NCI-H524 (cell line): Measurements from ENCODE around the gene RETREG1.

Source experiments
- DNase-seq, 2 experiments: peaks; one replicate each; lab custom pipeline; 2025; lab: John Stamatoyannopoulos, UW

Gene RETREG1

DNA sequence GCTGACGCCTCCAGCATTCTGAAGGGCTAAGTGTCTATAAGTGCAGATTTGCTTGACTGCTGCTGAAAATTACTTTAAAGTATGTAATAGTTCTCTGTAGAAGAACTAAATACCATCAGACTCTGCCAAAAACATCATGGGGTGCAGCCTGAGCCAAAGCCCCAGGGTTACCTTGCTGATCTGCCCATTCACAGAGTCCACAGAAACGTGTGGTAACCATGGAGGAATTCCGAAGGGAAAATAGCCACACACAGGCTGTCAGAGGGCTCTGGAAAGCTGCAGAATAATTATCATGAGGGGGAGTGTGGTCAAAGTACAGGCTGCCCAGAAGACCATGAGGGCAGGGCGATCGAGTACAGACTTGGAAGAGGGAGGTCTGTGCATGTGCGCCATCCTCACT lies 36.4 kb downstream of the RETREG1 start:
- DNase-seq: no peak

DNA sequence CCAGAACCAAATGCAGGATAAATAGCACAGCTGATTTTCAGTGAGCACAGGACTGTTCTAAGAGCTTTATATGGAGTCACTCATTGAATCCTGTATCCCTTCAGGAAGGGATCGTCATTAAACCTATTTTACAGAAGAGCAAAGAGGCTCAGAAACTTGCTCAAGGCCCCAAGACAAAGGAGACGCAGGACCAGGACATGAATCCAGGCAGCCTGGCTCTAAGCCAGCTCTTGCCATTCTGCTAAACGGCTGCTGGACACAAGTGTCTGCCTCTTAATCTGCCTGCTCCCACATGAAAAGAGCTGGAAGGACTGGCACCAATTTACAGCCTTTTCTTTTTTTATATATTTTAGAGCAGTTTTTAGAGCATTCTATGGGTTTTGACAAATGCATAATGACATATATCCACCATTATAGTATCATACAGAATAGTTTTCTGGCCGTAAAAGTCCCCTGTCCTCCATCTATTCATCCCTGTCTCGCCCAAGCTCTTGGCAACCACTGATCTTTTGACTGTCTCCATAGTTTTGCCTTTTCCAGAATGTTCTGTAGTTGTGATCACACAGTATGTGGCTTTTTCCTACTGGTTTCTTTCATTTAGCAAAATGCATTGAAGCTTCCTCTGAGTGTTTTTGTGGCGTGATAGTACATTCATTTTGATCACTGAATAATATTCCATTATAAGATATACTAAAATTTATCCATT lies 37.5 kb downstream of the RETREG1 start:
- DNase-seq: peak in 1 of 2 experiments; percentile 64

DNA sequence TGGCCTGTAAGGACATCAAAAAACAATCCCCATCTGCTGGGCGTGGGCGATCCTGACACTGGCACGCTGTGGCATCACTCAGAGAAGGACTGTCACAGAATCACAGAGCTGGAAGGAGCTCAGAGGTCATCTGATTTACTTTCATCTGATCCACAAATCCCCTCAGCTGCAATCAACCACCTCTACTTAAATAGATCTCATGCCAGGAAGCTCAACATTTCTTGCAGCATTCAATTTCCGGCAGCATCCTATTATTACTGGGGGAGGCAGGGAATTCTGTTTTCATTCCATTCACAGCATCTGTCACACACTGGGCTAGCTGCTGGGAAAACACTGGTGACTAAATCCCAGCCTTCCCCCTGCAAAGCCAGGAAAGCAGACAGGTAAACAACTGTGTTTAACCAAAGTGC lies 38.3 kb downstream of the RETREG1 start:
- peak in 1 of 2 experiments; percentile 62 for DNase-seq

DNA sequence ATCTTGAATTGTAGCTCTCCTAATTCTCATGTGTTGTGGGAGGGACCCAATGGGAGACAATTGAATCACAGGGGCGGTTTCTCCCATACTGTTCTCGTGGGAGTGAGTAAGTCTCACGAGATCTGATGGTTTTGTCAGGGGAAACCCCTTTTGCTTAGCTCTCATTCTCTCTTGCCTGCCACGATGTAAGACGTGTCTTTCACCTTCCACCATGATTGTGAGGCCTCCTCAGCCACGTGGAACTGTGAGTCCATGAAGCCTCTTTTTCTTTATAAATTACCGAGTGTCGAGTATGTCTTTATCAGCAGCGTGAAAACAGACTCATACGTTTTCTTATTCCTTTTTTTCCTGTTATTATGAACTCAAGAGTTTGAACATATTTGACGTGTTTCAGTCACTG lies 39.1 kb downstream of the RETREG1 start:
- DNase-seq: no peak

DNA sequence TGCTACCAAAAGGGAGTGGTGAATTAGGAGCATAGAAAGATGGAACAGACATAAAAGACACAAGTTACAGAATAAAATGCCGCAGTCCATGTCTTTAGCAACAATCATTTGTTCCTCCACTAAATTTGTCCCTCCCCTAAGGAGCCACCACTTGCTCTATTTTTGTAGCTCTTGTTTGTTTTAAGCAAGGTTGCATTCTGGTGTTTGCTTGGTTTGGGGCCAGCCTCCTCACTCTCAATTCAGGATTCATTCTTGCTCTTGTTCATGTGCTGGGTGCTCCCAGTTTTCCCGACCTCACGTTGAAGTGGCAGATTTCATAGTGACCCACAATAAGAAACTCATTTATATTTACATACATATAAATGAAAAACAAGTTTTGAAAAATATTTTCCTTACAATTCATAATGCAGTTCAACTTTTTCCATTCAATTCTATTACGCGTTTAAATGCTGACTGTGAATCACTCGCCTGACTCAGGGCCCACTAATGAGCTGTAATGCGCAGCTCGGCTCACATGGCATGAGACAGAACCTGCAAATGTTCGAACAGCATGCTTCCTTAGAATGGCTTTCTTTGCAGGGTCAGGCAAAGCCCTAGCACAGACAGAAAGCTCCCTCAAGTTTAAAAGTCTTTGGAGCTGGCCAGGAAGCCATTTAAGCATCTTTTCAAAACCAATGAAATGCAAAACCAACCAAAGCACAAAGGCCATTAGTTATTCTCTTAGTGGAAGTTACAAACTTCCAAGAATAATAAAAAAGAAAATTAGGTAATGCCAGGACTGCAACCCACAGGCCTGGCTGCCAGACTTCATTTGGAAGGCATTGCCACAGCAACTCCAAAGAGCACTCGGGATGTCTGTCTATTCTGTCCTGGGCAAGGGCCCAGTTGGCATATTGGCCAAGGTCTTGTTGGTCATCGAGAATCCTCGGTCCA lies 41.7 kb downstream of the RETREG1 start:
- DNase-seq: no peak

DNA sequence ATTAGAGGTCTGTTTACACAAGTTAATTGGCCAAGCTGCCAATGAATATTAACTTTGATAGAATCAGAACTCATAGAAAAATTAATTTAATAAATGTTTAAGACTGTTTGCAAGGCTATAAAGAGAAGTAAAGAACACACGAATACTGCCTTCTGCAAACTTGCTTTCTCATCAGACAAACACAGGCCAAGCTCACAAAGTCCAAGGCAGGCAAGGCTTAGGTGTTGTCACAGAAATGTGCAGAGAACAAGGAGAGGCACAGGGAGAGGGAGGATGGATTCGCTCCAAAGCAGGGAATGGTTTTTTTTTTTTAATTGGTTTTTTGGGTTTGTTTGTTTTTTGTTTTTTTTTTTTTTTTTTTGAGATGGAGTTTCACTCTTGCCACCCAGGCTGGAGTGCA lies 43.4 kb downstream of the RETREG1 start:
- DNase-seq: no peak

DNA sequence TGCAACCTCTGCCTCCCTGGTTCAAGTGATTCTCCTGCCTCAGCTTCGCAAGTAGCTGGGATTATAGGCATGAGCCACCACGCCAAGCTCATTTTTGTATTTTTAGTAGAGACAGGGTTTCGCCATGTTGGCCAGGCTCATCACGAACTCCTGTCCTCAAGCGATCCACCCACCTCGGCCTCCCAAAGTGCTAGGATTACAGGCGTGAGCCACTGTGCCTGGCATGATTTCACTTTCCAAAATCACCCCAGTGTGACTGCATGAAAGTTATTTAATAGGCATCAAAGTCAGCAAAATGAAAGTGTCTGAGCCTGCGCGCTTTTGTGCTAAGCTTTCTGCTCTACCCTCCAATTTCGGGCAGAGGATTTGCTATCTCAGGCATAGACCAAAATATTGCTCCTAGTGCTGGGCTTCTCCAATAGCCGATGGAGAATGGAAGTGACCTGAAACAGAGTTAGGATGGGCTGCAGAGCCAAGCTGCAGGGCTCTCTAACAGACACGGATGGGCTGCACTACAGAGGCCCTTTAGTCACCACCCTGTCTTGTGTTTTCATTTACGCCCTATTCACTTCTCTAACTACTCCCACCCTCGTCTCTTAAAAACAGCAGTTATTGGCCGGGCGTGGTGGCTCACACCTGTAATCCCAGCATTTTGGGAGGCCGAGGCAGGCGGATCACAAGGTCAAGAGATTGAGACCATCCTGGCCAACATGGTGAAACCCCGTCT lies 44.3 kb downstream of the RETREG1 start:
- DNase-seq: no peak

DNA sequence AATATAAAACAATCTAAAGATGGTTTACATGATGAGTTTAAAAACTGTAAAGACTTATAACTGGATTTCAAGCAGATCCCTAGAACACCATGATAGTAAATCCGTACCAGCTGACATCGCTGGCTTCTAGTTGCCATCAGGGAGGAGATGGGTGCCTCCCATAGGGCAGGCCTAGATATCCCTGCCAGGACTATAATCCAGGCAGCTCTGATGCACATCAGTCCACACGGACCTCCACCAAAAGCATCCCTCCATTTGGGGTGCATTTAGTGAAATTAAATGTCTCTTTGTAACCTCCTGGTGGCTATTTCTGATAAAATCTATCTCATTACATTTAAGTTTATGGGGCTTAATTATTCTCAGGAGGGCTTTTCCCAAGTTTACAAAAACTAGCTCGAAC lies 45.8 kb downstream of the RETREG1 start:
- DNase-seq: no peak

DNA sequence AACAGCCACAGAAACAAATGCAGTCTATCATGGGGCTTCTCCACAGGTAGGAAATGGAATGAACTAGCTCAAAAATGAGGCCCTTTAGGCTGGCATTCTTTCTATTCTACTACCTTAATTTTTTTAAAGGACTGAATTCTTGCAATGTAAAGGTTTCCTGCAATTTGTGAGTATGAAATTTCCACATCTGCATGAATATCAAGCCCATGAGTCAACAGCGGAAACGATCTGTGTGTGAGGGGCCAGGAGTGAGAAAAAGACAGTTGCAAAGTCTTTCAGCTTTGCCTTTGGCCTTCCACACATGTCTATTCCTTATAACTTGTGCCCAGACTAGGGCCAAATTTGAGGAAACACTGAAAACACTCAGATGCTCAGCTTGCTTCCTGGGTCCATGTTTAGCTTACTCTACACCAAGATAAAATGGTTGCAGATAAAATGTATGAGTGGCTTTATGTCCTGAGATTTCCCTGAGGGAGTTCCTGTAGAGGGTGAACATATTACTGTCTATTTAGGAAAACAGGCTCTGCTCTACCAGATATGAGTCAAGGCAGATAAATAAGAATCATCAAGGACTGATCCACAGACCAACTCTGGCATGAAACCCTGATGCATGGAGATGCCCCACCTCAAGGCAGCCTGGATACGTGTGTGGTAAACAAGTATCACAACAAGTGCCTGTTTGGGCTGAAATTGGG lies 46.5 kb downstream of the RETREG1 start:
- no peak for DNase-seq

DNA sequence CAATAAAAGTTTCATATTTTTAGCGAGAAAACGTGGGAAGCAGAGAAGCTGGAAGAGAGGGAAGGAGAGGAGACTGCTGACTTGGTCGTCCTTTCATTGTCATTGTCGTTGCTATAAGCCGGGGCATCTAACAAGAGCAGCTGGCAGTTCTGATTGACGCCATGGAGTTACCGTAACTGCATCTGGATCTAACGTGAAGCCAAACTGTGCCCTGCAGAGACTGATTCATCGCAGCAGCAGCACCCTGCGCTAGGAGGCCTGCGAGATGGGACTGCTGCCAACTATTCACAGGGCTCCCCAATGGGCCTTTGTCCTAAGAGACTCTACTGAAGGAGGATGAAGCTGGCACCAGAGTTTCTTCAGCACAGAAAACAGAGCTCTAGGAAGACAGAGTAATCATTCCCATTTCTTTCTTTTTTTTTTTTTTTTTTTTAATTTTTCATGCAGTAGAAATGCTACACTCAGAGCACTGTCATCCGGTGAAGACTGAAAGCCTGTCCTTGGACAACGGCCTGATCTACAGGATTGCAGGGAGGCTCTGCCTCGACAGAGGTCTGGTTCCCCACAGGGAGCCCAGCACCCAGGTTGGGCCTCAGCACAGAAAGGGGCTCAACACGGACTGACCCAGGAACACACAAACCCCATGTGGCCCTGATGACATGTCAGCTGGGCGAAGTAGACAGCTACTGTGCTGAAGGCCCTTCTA lies 47.8 kb downstream of the RETREG1 start:
- no peak for DNase-seq

DNA sequence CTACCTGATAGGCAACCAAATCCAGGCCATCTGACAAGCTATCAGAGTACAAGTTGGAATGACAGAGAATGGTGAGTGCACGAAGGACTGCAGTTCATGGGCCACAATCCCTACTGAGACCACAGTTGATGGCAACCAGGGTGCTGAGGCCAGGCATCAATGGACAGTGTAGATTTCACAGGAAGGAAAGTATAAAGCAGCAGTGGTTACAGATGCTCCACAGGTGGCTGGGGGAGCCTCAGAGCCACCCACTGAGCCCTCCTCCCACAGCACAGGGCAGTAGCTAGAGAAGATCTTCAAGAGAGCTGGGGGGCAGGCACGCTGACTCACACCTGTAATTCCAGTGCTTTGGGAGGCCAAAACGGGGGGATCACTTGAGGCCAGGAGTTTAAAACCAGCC lies 49.4 kb downstream of the RETREG1 start:
- no peak for DNase-seq

DNA sequence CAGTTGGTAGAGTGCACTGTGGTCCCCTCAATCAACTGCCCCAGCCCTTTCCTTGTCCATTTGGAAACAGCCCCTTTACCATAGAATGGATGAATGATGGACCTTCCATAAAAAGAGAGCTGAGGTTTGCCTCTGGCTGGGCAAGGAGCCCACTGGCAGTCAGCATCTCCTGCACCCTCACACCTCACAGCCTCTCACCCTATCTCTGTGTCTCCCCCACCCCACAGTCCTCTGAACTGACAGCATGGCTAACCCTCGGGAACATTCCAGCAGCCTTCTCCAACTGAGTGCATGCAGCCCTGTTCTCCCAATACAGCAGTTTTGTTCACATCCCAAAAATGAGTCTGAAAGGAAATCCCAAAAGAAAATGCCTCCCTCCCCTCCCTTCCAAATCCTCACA lies 51.7 kb downstream of the RETREG1 start:
- no peak for DNase-seq

DNA sequence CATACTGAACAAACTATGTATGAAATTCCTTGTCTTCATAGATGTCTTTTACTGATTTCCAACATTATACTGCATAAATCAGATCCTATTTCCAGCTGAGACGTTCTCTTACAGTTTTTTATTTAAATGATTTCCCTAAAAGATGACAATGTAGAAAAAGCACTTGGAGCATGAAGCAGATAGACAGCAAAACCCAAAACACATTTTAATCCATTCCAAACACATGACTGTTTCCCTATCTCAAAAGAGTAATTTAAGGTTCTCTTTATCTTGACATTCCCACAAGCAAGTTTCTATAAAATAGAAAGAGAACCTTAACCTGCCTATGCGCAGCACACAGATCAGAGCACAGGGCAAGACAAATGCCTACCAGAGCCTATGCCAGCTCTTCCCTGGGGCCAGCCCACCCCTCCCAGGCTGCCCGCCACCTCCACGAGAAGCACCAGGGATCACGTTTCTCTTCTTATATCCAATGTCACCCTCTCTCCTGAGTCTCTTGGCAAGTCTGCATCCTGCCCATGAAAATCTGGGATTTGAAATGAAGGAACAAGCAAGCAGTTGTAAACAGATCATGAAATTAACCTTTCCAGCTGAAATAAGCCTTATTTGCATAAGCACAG lies 52.4 kb downstream of the RETREG1 start:
- DNase-seq: no peak

DNA sequence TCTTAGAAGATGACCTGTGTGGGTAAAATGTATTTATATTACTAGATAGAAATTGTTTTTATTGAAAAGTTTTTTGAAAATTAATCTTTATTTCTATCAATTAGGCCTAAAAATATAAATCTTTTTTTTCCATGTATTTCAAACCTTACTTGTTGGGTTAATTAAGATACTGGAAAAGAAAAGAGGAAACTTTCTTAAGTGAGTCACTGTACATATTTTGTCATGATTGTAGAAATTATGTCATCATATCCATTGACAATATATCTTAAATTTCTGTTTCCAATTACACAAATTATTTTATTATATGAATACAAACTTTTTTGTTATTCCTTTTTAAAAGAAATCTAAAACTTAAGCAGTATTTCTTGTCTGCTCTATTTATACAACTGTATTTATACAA lies 53.1 kb downstream of the RETREG1 start:
- no peak for DNase-seq

DNA sequence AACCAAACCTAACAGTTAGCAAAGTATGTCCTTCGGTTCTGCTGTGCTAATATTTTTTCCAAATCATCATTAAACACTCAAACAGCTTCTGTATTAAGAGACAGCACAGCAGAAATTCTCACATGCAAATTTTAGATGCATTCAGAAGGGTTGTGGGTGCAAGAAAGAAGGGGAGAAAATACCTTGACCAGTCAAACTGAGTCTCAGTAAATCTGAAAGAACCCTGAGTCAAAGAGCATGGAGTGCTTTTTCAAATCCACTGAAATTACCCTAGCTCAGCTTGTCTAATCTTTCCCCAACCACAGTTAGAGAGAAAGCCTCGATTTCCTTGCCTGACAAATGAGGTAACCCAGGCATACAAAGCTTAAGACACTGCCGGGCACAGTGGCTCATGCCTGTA lies 55.1 kb downstream of the RETREG1 start:
- no peak for DNase-seq

DNA sequence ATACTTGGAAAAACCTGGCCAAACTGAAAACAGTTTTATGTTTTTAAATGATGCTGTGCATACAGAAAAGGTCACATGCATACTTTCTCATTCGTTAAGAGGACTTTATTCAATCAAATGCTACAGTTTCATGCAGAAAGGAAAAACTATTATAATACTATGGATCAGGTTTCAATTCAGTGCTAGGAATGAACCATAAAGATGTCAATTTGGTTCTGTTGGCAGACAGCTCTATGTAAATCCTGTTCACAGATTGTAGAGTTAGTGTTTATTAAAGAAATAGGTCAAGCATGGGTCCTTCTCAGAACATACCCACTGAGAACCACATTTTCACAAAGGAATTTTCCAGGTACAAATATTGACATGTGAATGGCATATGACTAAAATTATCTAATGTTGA lies 57.1 kb downstream of the RETREG1 start:
- no peak for DNase-seq

DNA sequence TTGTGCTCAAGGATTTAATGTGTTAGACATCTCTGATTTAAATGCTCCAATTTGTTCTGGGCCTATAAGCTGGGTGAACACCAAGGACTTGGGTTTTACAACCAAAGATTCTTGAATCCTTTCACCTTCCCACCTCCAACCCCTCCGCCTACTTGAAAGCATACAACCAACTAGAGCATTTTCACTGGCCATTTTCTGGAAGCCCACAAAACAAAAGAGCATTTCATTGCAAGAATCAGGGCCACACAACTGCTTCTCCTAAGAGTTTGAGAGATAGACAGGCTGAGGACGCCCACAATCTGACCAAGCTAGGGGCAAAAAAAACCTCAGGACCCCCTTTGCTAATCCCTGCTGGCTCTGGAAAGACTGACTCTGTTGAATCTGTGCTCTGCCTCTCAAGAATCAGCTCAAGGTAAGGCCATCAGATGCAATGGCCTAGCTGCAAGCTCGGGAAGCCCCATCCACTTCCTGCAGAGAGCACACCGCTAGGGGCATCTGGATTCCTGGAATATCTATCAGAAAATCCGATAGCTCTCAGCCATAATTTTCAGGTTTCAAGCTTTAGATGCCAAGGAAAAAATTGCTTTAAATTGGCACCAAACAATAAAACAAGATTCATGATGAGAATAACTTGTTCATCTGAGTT lies 57.7 kb downstream of the RETREG1 start:
- no peak for DNase-seq

DNA sequence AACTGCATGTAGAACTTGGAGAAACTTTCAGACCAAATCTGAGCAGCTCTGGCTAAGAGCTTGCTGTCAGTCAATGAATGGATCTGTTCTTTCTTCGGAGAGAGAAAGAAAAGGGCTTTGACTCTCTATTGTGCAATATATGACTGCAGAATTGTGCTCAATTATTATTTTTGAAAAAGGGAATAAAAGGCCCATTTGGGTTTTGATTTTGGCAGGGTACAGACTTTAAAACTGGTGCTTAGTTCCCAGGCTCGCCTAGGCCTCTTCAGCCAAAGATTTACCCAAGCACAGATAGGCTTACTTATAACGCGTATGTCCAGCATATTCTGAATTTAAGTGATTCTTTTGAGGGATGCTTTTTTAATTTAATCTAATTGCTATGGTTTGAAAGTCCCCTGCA lies 59.3 kb downstream of the RETREG1 start:
- no peak for DNase-seq

DNA sequence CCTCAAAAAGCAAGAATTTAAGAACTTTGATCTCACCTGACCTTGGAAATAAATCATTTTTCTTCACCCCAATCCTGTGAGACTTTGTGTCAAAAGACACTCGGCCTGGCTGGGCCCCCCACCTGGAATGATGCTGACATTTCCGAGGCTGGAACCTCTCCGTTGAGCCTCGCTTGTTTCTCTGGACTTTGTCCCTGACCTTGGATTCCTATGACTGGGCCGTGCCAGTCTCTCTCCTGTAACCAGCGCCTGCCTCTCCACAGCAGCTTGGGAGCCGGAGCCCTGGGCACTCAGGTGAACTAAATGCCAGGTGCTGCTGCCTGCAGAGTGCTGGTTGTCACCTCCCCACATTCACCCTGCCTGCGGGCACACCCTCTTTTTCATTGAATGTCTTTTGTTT lies 62.7 kb downstream of the RETREG1 start:
- no peak for DNase-seq

DNA sequence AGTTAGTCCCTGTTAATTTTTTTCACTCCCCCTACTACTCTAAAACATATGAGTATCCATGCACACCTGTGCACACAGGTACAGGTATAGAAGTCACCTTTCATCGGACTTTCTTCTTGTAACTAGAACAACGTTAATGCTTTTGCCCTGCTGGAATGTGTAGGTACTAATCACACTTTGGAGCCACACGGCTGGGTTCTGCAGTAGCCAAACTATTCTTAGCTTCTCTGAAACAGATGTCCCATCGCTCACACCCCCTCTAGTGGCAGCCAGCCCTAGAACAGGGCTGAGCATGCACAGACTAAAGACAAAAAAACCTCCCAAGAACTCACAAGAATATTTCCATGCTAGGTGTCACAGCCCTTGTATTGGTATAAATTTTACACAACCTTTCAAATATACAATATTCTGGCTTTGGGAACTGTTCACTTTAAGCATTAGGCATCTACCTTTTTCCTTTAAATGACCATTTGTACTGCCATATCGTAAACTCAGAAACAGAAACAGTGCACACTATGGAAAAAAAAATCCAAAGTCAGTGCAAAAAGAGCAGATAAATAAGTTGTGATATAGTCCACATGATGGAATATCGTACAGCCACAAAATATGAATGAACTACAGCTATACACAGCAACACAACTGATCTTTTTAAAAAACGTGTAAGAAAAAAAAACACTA lies 64.0 kb downstream of the RETREG1 start:
- DNase-seq: peak; percentile 65 to 80
